HG03521 (cell line): Measurements from ENCODE around the gene PIPOX.

Experiments
- ATAC-seq: cut with Tn5 transposase; IDR thresholded peaks from one replicate; pipeline ENCODE4 v1.9.1; 2021; ENCODE audit warnings: mild to moderate bottlenecking, moderate library complexity; ENCODE audit not compliant: unreplicated experiment

Gene PIPOX

GRCh38 chr17:29046473-29046839 lies 3.5 kb downstream of the PIPOX start:
- no peak for ATAC-seq

DNA sequence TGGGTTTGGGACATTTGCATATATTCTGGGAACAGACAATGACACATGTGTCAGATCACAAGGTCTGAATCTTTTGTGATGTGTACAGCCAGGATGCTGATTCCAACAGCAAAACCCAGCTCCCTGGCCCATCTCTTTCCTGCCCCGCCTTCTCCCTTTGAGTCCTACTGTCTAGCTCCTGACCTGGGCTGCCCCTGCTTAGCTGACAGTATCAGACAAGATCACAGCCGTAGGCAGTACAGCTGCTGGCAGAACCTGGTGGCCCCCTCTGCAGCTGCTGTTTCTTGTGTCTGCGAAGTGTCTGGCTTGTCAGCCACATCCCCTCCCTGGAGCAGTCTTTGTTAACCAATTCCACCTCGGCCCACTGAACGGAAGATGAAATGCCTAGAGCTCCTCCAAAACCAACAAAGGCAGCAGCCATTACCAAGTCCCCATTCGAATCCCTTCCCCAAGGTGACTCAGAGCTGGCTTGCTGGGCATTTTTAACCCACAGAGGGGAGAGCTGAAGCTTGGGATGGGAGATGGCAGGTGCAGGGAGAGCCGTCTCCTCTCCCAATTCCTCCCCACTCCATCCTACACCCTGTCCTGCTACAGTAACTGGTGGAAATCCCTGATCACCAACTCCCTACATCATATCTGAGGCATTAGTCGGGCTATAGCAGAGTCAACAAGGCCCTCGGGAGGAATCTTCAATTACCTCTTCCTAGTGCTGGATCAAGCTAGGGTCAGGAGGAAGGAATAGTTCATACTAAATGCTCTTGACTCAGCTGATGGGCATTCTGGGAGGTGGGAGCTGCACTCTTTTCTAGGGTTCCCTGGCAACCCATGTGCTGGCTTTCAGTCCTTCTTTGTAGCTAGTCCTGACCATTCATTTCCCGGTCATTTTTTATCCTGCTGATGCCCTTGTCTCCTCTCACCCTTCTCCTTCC lies 5.8 kb downstream of the PIPOX start:
- ATAC-seq, result no peak

- no peak for ATAC-seq
These were observed 6.7 kb downstream of the PIPOX start for GRCh38 chr17:29049541-29050145.

- ATAC-seq, result no peak
These were observed 7.2 kb downstream of the PIPOX start for GRCh38 chr17:29050176-29050575.

DNA sequence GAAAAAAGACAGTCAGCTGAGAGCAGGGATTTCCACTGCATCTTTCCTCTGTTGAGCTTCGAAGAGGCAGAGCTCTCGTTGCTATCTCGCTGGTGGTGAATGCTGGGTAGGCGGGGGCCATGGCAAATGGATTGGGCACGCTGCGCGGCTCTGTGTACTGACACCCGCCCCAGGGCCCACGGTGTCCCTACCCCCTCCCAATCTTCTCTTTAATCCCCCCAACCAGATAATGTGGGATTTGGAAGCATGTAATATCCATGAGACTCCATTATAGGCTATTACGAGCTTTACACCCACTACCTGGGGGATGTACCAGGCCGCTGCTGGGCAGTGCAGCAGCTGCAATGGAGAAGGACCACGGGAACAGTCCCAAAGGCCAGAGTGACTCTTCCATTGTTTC lies 8.3 kb downstream of the PIPOX start:
- ATAC-seq, result no peak

GRCh38 chr17:29051731-29052130 lies 8.8 kb downstream of the PIPOX start:
- no peak for ATAC-seq

DNA sequence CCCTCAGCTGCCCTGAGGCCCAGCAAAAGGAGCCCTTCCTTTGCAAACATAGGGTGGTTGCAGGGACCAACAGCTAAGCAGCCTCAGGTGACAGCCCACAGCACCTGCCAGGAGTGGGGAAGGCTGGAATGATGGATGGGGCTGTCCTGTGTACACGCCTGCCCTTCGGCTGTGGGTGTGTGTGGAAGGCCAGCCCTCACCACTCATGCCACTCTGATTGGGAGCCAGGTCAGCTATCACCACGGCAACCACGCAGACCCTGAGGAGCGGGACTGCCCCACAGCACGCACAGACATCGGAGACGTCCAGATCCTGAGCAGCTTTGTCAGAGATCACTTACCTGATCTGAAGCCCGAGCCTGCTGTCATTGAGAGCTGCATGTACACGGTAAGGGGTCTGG lies 11.9 kb downstream of the PIPOX start:
- ATAC-seq, result no peak

GRCh38 chr17:29057361-29057760 lies 14.4 kb downstream of the PIPOX start:
- ATAC-seq, result no peak

GRCh38 chr17:29058391-29058790 lies 15.4 kb downstream of the PIPOX start:
- no peak for ATAC-seq

DNA sequence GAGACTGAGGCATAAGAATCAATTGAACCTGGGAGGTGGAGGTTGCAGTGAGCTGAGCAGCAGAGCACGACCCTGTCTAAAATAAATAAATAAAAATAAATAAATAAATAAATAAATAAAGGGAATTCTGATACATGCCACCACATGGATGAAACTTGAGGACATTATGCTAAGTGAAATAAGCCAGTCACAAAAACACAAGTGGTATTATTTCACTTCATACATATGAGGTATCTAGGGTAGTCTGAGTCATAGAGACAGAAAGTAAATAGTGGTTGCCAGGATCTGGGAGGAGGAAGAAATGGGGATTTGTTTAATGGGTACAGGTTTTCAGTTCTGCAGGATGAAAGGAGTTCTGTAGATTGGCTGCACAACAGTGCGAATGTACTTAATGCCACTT lies 16.3 kb downstream of the PIPOX start:
- ATAC-seq, result no peak

DNA sequence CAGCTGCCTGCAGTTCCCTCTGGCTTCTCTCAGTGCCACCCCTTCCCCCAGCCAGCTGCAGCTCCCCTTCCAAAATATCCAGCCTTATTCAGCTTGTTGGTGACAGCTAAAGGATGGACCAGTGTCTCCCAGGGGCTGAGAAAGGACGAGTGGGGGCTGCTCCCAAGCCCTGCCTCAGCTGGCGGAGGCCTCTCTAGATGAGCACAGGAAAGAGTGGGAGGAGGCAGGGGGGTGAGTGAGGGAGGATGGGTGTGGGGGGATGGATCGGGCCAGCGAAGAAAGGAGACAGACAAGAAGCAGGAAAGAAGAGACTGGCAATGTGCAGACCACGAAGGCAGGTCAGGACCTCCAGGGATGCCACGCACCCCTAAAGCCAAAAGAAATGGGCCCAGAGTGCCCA lies 17.5 kb downstream of the PIPOX start:
- no peak for ATAC-seq

GRCh38 chr17:29061036-29061435 lies 18.1 kb downstream of the PIPOX start:
- no peak for ATAC-seq

DNA sequence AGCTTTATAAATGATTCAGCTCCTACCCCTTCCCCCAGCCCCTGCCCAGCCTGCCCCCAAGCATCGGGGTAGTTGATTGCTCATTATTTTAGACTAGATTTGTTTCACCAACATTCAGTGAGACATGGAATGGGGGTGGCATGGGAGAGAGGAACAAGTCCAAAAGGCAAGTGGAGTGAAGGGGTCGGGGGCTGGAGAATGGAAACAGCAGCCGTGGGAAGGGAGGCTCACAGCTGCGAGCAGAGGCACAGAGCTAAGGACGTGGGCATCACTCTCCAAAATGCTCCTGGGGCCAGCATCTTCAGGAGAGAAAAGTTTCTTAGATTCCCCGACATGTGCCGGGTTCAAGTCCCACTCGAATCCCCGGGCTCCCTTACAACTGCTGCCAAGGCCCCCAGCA lies 19.3 kb downstream of the PIPOX start:
- ATAC-seq, result no peak

DNA sequence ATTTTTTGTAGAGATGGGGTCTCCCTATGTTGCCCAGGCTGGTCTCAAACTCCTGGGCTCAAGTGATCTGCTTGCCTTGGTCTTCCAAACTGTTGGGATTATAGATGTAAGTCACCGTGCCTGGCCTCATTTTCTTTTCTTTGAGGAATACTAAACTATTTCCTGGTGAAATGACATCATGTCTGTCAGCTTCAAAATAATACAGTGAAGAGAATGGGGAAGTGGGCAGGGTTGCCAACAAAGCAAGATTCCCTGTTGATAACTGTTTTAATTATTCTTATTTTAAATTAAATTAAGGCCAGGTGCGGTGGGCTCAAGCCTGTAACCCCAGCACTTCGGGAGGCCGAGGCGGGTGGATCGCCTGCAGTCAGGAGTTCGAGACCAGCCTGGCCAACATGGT lies 21.1 kb downstream of the PIPOX start:
- no peak for ATAC-seq

- no peak for ATAC-seq
These were observed 23.1 kb downstream of the PIPOX start for GRCh38 chr17:29066047-29066446.

DNA sequence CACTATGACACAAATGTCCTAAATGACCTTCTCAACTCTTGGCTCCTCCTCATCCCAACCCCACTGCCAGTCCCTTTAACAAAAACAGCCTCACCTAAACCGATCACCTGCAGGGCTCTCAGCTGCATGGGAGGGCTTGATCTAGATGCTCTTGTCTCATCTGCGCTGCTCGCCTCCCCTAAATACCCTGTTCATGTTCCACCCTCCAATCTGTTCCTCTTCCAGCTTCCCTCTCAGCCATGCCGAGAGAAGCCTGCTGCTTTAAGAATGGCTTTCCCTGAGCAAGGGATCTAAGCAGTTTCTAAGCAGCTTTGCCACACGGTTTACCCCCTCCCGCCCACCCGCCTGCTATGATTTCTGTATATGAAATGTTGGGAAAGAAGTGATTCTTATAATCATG lies 23.7 kb downstream of the PIPOX start:
- no peak for ATAC-seq

GRCh38 chr17:29068818-29069217 lies 25.9 kb downstream of the PIPOX start:
- ATAC-seq, result no peak

DNA sequence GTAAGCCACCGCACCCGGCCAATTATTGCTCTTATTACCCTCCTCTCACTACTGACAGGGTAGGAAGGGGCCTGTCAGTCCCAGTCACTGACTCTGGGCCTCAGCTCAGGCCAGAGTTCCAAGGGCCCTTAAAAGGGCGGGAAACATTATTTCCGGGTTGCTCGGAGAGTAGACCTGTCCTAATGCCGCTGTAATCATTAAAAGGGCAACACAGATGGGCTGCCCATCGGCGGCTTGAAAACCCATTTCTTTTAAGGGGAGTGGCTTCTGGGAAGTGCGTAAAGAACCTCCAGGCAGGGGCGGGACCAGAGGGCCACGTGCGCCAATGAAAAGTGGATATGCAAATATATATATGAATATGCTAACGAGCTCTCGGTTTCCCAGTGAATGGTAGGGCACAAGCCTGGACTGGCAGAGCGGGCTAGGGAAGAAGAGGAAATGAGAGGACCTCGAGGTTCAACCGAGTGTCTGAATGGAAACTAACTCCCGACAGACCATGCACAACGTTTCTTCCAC lies 26.6 kb downstream of the PIPOX start:
- no peak for ATAC-seq

- ATAC-seq, result no peak
These were observed 27.4 kb downstream of the PIPOX start for GRCh38 chr17:29070308-29070707.

DNA sequence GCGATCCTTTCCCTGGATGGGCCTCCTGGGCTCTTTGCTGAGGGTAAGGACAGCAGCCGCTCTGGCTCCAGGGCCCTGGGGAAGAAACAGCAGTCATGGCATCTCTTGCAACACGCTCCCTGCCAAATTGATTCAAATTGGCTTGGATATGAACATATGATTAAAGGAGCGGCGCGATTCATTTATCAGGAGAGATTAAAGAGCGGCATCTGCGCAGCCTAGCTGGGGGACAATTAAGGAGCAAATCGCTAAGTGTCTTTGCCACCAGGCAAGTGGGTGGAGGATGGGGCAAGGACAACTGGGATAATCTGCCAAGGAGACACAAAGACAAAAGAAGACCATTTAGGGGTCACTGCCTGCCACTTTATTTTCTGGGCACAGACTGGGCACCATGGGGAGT lies 27.8 kb downstream of the PIPOX start:
- no peak for ATAC-seq

- no peak for ATAC-seq
These were observed 28.4 kb downstream of the PIPOX start for GRCh38 chr17:29071303-29071702.

DNA sequence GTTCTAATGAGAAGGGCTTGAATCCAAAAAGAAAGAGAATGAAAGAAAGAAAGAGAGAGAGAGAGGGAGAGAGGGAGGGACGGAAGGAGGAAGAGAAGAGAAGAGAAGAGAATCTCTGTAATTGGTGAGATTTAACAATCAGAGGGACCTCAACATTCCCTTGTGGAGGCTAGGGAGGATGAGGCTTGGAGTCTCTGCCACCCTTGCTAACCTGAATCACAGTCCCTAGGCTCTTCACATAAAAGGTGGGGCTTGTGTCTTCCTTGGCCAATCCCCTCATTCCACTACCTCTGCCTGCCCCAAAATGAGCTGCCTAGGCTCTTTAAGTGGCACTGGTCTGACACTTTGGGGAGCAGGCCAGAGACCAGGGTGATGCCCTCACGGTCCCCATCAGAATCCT lies 30.1 kb downstream of the PIPOX start:
- ATAC-seq, result no peak
